Measurements from ENCODE around the gene NFATC1.

NFATC1 gene

DNA sequence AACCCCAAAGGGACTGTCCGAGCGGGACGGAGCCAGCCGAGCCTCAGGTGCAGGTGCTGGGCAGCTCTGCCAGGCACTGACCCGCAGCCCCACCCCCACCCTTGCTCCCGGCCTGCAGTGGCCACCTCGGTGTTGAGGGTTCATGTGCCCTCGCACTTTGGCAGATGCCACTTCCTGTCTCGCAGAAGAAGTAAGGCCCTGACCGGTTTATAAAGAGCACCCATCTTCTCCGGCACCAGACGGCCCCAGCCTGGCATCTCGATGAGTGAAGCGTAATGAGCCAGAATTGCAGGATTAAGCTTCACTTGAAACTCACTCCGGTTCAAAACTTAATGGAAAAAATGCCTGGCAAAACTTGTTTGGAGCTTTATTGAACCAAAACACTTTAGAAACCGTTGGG is 10.9 kb upstream of the NFATC1 start:
- H3K36me3 ChIP-seq (ENCODE audit: insufficient read depth, low read depth, low read length), result no peaks in the 10 kb centered on the region
- no peak overlapping the region for H3K9ac ChIP-seq (ENCODE audit: low read depth, low read length)
- no peaks in the 10 kb centered on the region for H3K9me3 ChIP-seq (ENCODE audit: insufficient read depth, low read depth, low read length)
- no peak overlapping the region for H3K4me3 ChIP-seq (ENCODE audit: low read length)
- no peaks in the 10 kb centered on the region for H3K4me1 ChIP-seq (ENCODE audit: insufficient read depth, low read length)
- no peak overlapping the region for H3K27ac ChIP-seq (ENCODE audit: low read length)
- H3K27me3 ChIP-seq (ENCODE audit: insufficient read depth, low read length), result peaks cover 16% of the 10 kb centered on the region; the same call in 1 of the 2 replicates

DNA sequence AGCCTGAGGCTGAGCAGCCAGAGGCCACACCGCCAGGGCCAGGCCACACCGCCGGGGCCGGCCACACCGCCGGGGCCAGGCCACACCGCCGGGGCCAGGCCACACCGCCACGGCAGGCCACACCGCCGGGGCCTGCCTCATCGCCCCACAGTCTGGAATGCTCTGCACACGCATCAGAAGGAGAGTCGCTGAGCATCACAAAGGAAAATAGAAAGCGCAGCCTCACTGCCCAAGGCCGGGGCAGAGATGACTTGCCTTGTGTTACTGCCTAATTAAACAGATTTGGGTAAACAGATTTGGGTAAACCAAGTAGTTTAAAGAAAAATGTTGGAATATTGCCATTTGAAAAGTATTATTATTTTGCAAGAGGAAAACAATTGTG is 10.4 kb upstream of the NFATC1 start:
- no peaks in the 10 kb centered on the region for H3K36me3 ChIP-seq (ENCODE audit: insufficient read depth, low read depth, low read length)
- H3K9me3 ChIP-seq (ENCODE audit: insufficient read depth, low read depth, low read length), result no peaks in the 10 kb centered on the region
- H3K4me3 ChIP-seq (ENCODE audit: low read length), result no peak overlapping the region
- no peak overlapping the region for H3K27ac ChIP-seq (ENCODE audit: low read length)
- peaks cover 20% of the 10 kb centered on the region for H3K27me3 ChIP-seq (ENCODE audit: insufficient read depth, low read length)
- H3K9ac ChIP-seq (ENCODE audit: low read depth, low read length), result no peak overlapping the region
- no peaks in the 10 kb centered on the region for H3K4me1 ChIP-seq (ENCODE audit: insufficient read depth, low read length)

DNA sequence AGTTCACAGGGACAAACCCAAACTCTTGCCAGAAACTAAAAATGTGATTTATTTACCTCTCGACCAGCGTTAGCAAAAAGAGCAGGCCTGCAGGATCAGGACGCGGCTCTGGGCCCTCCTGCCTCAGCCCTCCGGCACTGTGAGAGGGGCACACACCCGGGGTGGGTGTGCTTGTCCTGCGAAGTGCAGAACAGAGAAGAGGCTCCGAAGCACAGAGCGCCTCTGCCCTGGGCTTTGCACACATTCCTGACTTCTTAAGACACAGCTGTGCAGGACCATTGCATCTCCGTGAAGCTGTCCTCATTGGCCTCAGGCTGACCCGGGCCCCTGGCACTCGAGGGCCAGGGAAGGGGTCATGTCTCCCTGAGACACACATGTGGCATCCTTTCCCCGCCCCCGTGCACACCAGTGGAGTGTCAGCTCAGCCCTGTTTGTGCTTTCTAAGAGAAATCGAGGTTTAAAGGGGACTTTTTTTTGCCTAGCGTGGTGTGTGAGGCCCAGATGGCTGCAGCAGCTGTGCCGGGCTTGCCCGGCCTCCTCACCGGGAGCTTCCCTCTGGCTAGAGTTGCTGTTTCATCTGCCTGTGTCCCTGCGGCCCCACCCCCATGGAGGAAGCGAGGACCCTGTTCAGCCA is 9.9 kb upstream of the NFATC1 start:
- Histone ChIP-seq H3K27ac (ENCODE audit: low read length) (no peak overlapping the region), H3K36me3 (ENCODE audit: insufficient read depth, low read depth, low read length) (no peaks in the 10 kb centered on the region), H3K27me3 (ENCODE audit: insufficient read depth, low read length) (peaks cover 25% of the 10 kb centered on the region), H3K4me1 (ENCODE audit: insufficient read depth, low read length) (no peaks in the 10 kb centered on the region), H3K9me3 (ENCODE audit: insufficient read depth, low read depth, low read length) (no peaks in the 10 kb centered on the region), H3K4me3 (ENCODE audit: low read length) (no peak overlapping the region), H3K9ac (ENCODE audit: low read depth, low read length) (no peak overlapping the region)

DNA sequence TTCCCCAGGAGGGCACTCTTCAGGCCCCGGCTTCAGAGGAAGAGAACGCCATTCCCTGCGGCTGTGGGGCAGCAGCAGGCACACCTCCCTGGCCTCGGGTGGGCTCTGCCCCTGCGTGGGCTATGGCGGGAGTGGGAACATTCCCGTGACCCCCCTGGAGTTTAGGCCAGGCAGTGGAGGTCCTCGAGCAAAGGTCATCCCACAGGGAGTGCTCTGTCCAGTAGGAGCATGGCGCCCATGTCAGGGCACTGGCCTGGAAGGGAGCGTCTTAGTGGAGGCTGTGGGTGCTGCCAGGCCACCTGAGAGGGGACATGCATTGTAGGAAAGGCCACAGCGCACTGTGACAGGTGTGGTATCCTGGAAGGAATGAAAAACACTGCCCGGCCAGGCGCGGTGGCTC is 9.2 kb upstream of the NFATC1 start:
- Histone ChIP-seq H3K27ac (ENCODE audit: low read length) (no peak overlapping the region), H3K36me3 (ENCODE audit: insufficient read depth, low read depth, low read length) (no peaks in the 10 kb centered on the region), H3K4me3 (ENCODE audit: low read length) (no peak overlapping the region), H3K27me3 (ENCODE audit: insufficient read depth, low read length) (peaks cover 33% of the 10 kb centered on the region), H3K9me3 (ENCODE audit: insufficient read depth, low read depth, low read length) (no peaks in the 10 kb centered on the region), H3K4me1 (ENCODE audit: insufficient read depth, low read length) (no peaks in the 10 kb centered on the region), H3K9ac (ENCODE audit: low read depth, low read length) (no peak overlapping the region)

DNA sequence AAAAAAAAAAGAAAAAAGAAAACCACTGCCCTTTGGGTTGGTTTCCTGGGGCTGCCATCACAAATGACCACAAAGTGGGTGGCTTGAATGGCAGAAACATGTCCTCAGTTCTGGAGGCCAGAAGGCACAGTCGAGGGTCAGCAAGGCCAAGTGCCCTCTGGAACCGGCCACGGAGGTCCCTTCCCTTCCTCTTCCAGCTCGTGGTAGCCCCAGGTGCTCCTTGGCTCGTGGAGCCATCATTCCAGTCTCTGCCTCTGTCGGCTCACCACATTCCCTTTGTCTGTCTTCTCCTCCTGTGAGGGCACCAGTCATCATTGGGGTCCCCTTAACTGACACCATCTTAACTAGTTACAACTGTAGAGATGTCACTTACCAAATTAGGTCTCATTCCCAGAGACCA is 8.5 kb upstream of the NFATC1 start:
- no peak overlapping the region for H3K4me3 ChIP-seq (ENCODE audit: low read length)
- H3K27ac ChIP-seq (ENCODE audit: low read length), result no peak overlapping the region
- peaks cover 39% of the 10 kb centered on the region for H3K27me3 ChIP-seq (ENCODE audit: insufficient read depth, low read length)
- H3K36me3 ChIP-seq (ENCODE audit: insufficient read depth, low read depth, low read length), result no peaks in the 10 kb centered on the region
- no peak overlapping the region for H3K9ac ChIP-seq (ENCODE audit: low read depth, low read length)
- H3K4me1 ChIP-seq (ENCODE audit: insufficient read depth, low read length), result no peaks in the 10 kb centered on the region
- no peaks in the 10 kb centered on the region for H3K9me3 ChIP-seq (ENCODE audit: insufficient read depth, low read depth, low read length)

DNA sequence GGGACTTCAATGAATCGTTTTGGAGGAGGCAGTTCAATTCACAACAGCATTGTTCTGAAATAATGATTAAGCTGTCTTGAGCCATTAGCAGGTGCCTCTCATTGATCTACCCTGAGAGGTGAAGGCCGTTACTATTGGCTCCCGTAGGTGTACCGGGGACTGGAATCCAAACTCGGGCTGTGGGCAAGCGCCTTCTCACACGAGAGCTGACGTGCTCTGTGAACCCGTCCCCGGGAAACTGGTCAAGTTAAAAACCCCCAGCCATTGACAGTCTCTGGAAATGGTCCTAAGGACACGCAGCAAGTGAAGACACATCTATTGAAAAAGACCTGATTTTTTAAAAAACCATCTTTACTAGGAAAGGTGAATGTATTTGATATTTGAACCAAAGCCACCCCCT is 8.1 kb upstream of the NFATC1 start:
- Histone ChIP-seq H3K36me3 (ENCODE audit: insufficient read depth, low read depth, low read length) (no peaks in the 10 kb centered on the region), H3K9ac (ENCODE audit: low read depth, low read length) (no peak overlapping the region), H3K4me3 (ENCODE audit: low read length) (no peak overlapping the region)

GRCh38 chr18:79388043-79388442 is 7.7 kb upstream of the NFATC1 start:
- no peak overlapping the region for H3K9ac ChIP-seq (ENCODE audit: low read depth, low read length)
- no peak overlapping the region for H3K4me3 ChIP-seq (ENCODE audit: low read length)
- 0 out of 2 replicates have a peak, but pooled peaks cover 4% of the 10 kb centered on the region for H3K4me1 ChIP-seq (ENCODE audit: insufficient read depth, low read length)
- H3K36me3 ChIP-seq (ENCODE audit: insufficient read depth, low read depth, low read length), result no peaks in the 10 kb centered on the region
- no peaks in the 10 kb centered on the region for H3K9me3 ChIP-seq (ENCODE audit: insufficient read depth, low read depth, low read length)
- no peak overlapping the region for H3K27ac ChIP-seq (ENCODE audit: low read length)
- peaks cover 48% of the 10 kb centered on the region for H3K27me3 ChIP-seq (ENCODE audit: insufficient read depth, low read length)

More for the DNA sequence above, 8.1 kb upstream of the NFATC1 start:
- no peak overlapping the region for H3K27ac ChIP-seq (ENCODE audit: low read length)
- no peaks in the 10 kb centered on the region for H3K9me3 ChIP-seq (ENCODE audit: insufficient read depth, low read depth, low read length)
- 0 out of 2 replicates have a peak, but pooled peaks cover under 1% of the 10 kb centered on the region for H3K4me1 ChIP-seq (ENCODE audit: insufficient read depth, low read length)
- H3K27me3 ChIP-seq (ENCODE audit: insufficient read depth, low read length), result peaks cover 43% of the 10 kb centered on the region

GRCh38 chr18:79389689-79390088 is 6.0 kb upstream of the NFATC1 start:
- Histone ChIP-seq H3K27ac (ENCODE audit: low read length) (no peak overlapping the region), H3K36me3 (ENCODE audit: insufficient read depth, low read depth, low read length) (no peaks in the 10 kb centered on the region), H3K9ac (ENCODE audit: low read depth, low read length) (no peak overlapping the region), H3K27me3 (ENCODE audit: insufficient read depth, low read length) (peaks cover 62% of the 10 kb centered on the region), H3K4me1 (ENCODE audit: insufficient read depth, low read length) (0 out of 2 replicates have a peak, but pooled peaks cover 4% of the 10 kb centered on the region), H3K4me3 (ENCODE audit: low read length) (no peak overlapping the region), H3K9me3 (ENCODE audit: insufficient read depth, low read depth, low read length) (no peaks in the 10 kb centered on the region)

DNA sequence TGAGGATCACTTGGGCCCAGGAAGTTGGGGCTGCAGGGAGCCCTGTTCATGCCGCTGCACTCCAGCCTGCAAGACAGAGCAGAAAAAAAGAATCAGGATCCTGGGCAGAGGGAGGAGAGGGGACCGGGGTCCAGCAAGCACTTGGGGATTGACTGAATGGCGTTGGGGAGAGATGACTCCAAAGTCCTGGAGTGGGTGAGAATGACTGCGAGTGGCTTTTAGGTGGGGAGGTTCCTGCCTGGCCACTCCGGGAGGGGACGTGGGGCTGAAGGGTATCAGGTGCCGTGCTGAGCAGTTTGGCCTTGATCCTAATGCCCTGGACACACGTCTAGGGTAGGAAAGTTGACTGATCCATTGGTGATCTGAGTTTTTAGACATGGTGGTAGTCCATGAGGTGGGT is 3.5 kb upstream of the NFATC1 start:
- H3K27ac ChIP-seq (ENCODE audit: low read length), result no peak overlapping the region
- H3K27me3 ChIP-seq (ENCODE audit: insufficient read depth, low read length), result peaks cover 83% of the 10 kb centered on the region
- no peaks in the 10 kb centered on the region for H3K36me3 ChIP-seq (ENCODE audit: insufficient read depth, low read depth, low read length)
- 0 out of 2 replicates have a peak, but pooled peaks cover 4% of the 10 kb centered on the region for H3K4me1 ChIP-seq (ENCODE audit: insufficient read depth, low read length)
- H3K9me3 ChIP-seq (ENCODE audit: insufficient read depth, low read depth, low read length), result no peaks in the 10 kb centered on the region
- H3K4me3 ChIP-seq (ENCODE audit: low read length), result no peak overlapping the region
- no peak overlapping the region for H3K9ac ChIP-seq (ENCODE audit: low read depth, low read length)

- Histone ChIP-seq H3K4me1 (ENCODE audit: insufficient read depth, low read length) (0 out of 2 replicates have a peak, but pooled peaks cover 4% of the 10 kb centered on the region), H3K9me3 (ENCODE audit: insufficient read depth, low read depth, low read length) (no peaks in the 10 kb centered on the region; the same call in 1 of the 2 replicates), H3K27me3 (ENCODE audit: insufficient read depth, low read length) (peaks cover 91% of the 10 kb centered on the region), H3K4me3 (ENCODE audit: low read length) (peak overlapping the region; percentile 51; the same call in 1 of the 2 replicates), H3K27ac (ENCODE audit: low read length) (no peak overlapping the region), H3K36me3 (ENCODE audit: insufficient read depth, low read depth, low read length) (no peaks in the 10 kb centered on the region), H3K9ac (ENCODE audit: low read depth, low read length) (no peak overlapping the region)
Measured at GRCh38 chr18:79393181-79393634, 2.5 kb upstream of the NFATC1 start.

DNA sequence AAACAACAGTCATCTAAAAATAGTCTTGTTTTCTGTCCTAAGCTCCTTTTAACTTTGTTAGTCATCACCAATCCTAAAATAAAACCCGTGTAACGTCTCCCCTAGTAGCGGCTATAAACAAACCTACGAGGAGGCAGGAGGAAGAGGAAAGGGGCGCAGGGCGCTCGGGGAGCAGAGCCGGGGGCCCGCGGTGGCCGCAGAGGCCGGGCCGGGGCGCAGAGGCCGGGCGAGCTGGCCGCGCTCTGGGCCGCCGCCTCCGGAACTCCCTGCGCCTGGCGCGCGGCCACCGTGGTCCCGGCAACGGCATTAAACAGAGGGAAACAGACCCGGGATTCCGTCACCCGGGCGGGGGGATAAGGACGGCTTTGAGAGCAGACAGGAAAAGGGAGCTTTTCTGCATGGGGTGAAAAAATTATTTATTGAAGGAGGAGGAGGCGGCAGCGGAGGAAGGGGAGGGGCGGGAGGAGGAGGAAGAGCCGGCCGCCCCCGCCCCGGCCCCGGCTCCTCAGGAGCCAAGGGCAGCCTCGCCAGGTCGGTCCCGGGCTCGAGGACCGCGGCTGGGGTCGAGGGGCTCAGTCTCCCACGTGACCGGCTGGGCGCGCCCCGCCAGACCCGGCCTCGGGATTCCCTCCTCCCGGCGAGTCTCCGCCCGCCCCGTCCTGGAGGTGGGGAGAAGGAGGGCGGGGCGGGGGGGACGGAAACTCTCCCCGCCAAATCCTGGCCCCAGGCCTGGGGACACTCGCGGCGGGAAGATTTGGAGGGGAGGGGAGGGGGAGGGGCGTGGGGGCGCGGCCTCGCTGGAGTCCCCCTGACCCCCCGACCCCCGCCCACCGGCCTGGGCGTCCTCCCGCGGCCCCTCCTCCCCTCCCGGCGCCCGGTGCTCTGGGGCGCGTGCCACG is 1.8 kb upstream of the NFATC1 start:
- Histone ChIP-seq H3K36me3 (ENCODE audit: insufficient read depth, low read depth, low read length) (no peaks in the 10 kb centered on the region), H3K4me3 (ENCODE audit: low read length) (peak overlapping the region; percentile 51; the same call in 1 of the 2 replicates), H3K9ac (ENCODE audit: low read depth, low read length) (no peak overlapping the region), H3K27ac (ENCODE audit: low read length) (no peak overlapping the region), H3K9me3 (ENCODE audit: insufficient read depth, low read depth, low read length) (no peaks in the 10 kb centered on the region; the same call in 1 of the 2 replicates), H3K4me1 (ENCODE audit: insufficient read depth, low read length) (0 out of 2 replicates have a peak, but pooled peaks cover 4% of the 10 kb centered on the region), H3K27me3 (ENCODE audit: insufficient read depth, low read length) (peaks cover 92% of the 10 kb centered on the region)
